ENCODE data around the gene FBXL16.
A peak's percentile ranks its signal among the peaks of the same experiment; 100 is the strongest.

Gene FBXL16

GRCh38 chr16:726188-726437, 20.5 kb upstream of the FBXL16 start:
- H3K4me2 ChIP-seq: peak overlapping the region; percentile 98
- TF ChIP-seq CTCF (conservative IDR thresholded peaks at IDR 0.05; ENCODE audit: low read depth, low read length): no peak

DNA sequence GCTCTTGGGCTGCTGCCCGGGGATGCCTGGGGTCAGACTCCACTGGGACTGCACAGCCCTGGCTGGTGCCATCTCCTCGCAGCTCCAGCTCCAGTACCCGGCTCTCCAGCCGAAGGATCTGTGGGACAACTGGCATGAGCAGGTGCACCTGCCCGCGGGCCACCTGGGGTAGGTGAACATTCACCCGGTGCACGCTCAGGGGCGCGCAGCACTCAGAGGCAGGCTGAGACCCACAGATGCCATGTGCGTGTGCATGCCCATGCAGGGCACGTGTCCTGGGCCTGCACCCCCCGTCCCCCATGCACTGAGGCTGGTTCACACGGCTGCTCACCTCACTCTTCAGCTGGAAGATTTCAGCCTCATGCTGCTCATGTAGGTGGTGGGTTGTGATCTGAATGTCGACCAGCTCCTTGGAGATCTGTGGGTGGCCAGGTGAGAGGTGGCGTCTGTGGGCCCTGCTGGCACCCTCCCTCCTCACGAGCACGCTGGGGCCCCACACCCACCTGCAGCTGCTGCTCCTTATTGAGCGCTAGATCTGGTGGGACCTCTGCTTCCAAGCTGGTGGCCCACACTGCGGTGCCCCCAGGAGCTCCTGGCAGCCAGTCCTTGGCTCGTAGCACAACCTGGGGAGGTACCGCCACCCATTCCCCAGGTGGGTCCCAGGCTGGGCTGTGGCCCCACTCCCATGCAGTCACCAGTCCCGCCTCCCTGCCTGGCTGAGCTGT, 20.0 kb upstream of the FBXL16 start:
- no peak overlapping the region for H2AFZ ChIP-seq (ENCODE audit: low read depth)
- TF ChIP-seq CTCF (conservative IDR thresholded peaks at IDR 0.05; ENCODE audit: low read depth, low read length): no peak
- H3K4me3 ChIP-seq (IDR thresholded peaks at IDR 0.05; ENCODE audit: insufficient read depth, low read depth, low read length): no peak overlapping the region
- no peak overlapping the region for H3K9ac ChIP-seq
- H3K79me2 ChIP-seq (ENCODE audit: insufficient read depth, low read depth): no peaks in the 10 kb centered on the region
- H4K20me1 ChIP-seq (ENCODE audit: insufficient read depth): no peaks in the 10 kb centered on the region
- H3K27ac ChIP-seq: no peak overlapping the region
- H3K27me3 ChIP-seq (ENCODE audit: insufficient read depth, low read depth): no peaks in the 10 kb centered on the region
- H3K4me2 ChIP-seq: peak overlapping the region; percentile 98; the same call in 1 of the 2 replicates
- H3K4me1 ChIP-seq (ENCODE audit: low read depth, poor library complexity, severe bottlenecking): peaks cover 44% of the 10 kb centered on the region
- no peaks in the 10 kb centered on the region for H3K36me3 ChIP-seq (ENCODE audit: insufficient read depth)

More at GRCh38 chr16:726188-726437, 20.5 kb upstream of the FBXL16 start:
- Histone ChIP-seq H3K27me3 (ENCODE audit: insufficient read depth, low read depth) (no peaks in the 10 kb centered on the region), H3K4me1 (ENCODE audit: low read depth, poor library complexity, severe bottlenecking) (peaks cover 44% of the 10 kb centered on the region), H3K9ac (0 out of 2 replicates have a peak overlapping the region, but pooled peaks have one; percentile 9), H2AFZ (ENCODE audit: low read depth) (no peak overlapping the region), H3K4me3 (IDR thresholded peaks at IDR 0.05; ENCODE audit: insufficient read depth, low read depth, low read length) (no peak overlapping the region), H4K20me1 (ENCODE audit: insufficient read depth) (no peaks in the 10 kb centered on the region), H3K27ac (no peak overlapping the region), H3K79me2 (ENCODE audit: insufficient read depth, low read depth) (no peaks in the 10 kb centered on the region), H3K36me3 (ENCODE audit: insufficient read depth) (no peaks in the 10 kb centered on the region)

GRCh38 chr16:725041-725376, 19.4 kb upstream of the FBXL16 start:
- no peak for TF ChIP-seq CTCF (conservative IDR thresholded peaks at IDR 0.05; ENCODE audit: low read depth, low read length)
- peaks cover 46% of the 10 kb centered on the region for H3K4me1 ChIP-seq (ENCODE audit: low read depth, poor library complexity, severe bottlenecking)
- peak overlapping the region; percentile 17; the same call in 1 of the 2 replicates for H3K4me2 ChIP-seq

DNA sequence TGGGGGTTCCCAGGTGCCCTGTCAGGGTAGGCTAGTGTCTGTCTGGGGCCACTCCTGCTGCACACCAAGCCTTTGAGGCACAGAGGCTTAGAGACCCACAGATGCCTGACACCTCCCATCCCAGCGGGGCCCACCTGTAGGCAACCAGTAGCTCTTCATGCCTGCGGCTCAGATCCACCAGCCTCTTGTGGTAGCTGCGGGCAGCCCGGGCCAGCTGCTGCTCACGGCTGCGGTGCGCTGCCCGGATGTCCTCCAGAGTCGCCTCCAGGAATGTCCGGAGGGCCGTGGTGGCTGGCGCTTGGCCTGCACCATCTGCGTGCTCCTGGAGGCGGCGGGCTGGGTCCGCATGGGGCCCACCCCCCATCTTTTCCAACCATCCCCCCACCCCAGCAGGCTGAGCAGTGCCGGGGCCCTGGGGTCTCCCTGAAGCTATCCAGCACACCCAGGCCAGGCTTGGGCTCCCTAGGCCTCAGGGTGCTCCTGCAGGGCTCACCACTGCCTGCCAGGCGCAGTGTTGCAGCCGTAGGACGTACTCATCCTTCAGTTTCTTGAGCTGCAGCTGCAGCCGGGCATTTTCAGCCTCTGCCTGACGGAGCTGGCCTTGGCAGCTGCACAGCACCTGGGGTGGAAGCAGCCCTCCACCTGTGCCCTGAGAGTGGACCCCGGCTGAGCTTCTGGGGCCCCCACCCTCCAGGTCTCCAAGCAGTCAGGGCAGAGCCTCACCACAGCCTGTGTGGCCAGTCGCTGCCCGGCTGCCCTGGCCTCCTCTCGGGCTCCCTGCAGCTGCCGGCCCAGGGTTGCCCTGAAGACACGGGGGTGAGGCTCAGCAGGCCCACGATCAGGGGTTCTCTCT, 18.8 kb upstream of the FBXL16 start:
- TF ChIP-seq CTCF (conservative IDR thresholded peaks at IDR 0.05; ENCODE audit: low read depth, low read length): no peak
- Histone ChIP-seq H3K9ac (no peak overlapping the region), H3K79me2 (ENCODE audit: insufficient read depth, low read depth) (no peaks in the 10 kb centered on the region), H4K20me1 (ENCODE audit: insufficient read depth) (no peaks in the 10 kb centered on the region), H3K36me3 (ENCODE audit: insufficient read depth) (no peaks in the 10 kb centered on the region), H3K4me2 (peak overlapping the region; percentile 24; the same call in 1 of the 2 replicates), H3K27ac (no peak overlapping the region), H3K4me3 (IDR thresholded peaks at IDR 0.05; ENCODE audit: insufficient read depth, low read depth, low read length) (no peak overlapping the region), H2AFZ (ENCODE audit: low read depth) (no peak overlapping the region), H3K27me3 (ENCODE audit: insufficient read depth, low read depth) (no peaks in the 10 kb centered on the region), H3K4me1 (ENCODE audit: low read depth, poor library complexity, severe bottlenecking) (peaks cover 52% of the 10 kb centered on the region)

More at GRCh38 chr16:725041-725376, 19.4 kb upstream of the FBXL16 start:
- H3K27me3 ChIP-seq (ENCODE audit: insufficient read depth, low read depth): no peaks in the 10 kb centered on the region
- H4K20me1 ChIP-seq (ENCODE audit: insufficient read depth): no peaks in the 10 kb centered on the region
- H3K36me3 ChIP-seq (ENCODE audit: insufficient read depth): no peaks in the 10 kb centered on the region
- H3K9ac ChIP-seq: no peak overlapping the region
- H3K79me2 ChIP-seq (ENCODE audit: insufficient read depth, low read depth): no peaks in the 10 kb centered on the region
- no peak overlapping the region for H2AFZ ChIP-seq (ENCODE audit: low read depth)
- no peak overlapping the region for H3K27ac ChIP-seq
- no peak overlapping the region for H3K4me3 ChIP-seq (IDR thresholded peaks at IDR 0.05; ENCODE audit: insufficient read depth, low read depth, low read length)
